Testis (tissue), 2 donors: ENCODE results near the gene KAT8.

Experiments
- POLR2A ChIP-seq: fragments of 450-650 bp; IDR thresholded peaks from one replicate; pipeline ENCODE4 v1.6.1; 2017; ENCODE audit warnings: antibody characterized with exemption, mild to moderate bottlenecking, moderate library complexity
- TF ChIP-seq, protein P1 (sequence below), 3 experiments: fragments of 450-650 bp in 2 of 3; fragments of 200-600 bp in 1 of 3; sonication (generic) in 1 of 3; IDR thresholded peaks; one replicate each; pipeline ENCODE4 v1.5.1; 2016 to 2019; ENCODE audit warnings: antibody characterized with exemption in 3 of 3, mild to moderate bottlenecking in 2 of 3, moderate library complexity in 1 of 3

DNA sequence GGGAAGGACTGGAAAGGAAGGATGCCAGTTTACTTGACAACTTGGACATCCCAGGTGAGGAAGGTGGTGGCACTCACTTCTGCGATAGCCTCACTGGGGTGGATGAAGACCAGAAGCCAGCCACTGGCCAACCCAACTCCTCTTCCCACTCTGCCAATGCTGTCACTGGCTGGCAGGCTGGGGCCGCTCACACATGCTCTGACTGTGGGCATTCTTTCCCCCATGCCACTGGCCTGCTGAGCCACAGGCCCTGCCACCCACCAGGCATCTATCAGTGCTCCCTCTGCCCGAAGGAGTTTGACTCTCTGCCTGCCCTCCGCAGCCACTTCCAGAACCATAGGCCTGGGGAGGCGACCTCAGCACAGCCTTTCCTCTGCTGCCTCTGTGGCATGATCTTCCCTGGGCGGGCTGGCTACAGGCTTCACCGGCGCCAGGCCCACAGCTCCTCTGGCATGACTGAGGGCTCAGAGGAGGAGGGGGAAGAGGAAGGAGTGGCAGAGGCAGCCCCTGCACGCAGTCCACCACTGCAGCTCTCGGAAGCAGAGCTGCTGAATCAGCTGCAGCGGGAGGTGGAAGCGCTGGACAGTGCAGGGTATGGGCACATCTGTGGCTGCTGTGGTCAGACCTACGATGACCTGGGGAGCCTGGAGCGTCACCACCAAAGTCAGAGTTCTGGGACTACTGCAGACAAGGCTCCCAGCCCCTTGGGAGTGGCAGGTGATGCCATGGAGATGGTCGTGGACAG lies 38.7 kb upstream of the KAT8 start:
- TF ChIP-seq POLR2A, result no peak
- TF ChIP-seq, protein P1, sequence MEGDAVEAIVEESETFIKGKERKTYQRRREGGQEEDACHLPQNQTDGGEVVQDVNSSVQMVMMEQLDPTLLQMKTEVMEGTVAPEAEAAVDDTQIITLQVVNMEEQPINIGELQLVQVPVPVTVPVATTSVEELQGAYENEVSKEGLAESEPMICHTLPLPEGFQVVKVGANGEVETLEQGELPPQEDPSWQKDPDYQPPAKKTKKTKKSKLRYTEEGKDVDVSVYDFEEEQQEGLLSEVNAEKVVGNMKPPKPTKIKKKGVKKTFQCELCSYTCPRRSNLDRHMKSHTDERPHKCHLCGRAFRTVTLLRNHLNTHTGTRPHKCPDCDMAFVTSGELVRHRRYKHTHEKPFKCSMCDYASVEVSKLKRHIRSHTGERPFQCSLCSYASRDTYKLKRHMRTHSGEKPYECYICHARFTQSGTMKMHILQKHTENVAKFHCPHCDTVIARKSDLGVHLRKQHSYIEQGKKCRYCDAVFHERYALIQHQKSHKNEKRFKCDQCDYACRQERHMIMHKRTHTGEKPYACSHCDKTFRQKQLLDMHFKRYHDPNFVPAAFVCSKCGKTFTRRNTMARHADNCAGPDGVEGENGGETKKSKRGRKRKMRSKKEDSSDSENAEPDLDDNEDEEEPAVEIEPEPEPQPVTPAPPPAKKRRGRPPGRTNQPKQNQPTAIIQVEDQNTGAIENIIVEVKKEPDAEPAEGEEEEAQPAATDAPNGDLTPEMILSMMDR (IDR thresholded peaks at IDR 0.05), result no peak
